Left cardiac atrium (tissue), 4 donors: ENCODE data around the gene CTCFL. TPM values are rescaled to one million over a fixed set of nuclear protein-coding genes. Genes with fewer than 3 reads are reported as not detected.

Experiments used
- ATAC-seq, 2 donors: fragments of 200-7000 bp; cut with Tn5 transposase; one replicate each; pipeline ENCODE4 v1.9.1; 2020; ENCODE audit warnings: mild to moderate bottlenecking in 2 of 2, moderate library complexity in 2 of 2
- DNase-seq: peaks from one replicate; pipeline ENCODE4 v3.0.0-alpha.2; 2020
- intact Hi-C, 2 donors: fragments of 100-400 bp; cut with DNase I; formaldehyde crosslinking; loops; one replicate each; pipeline versions ENCODE4 v1.14.1 to v1.15.1; 2022 to 2023
- total RNA-seq, 2 donors: library from RNA; stranded (reverse); fragmentation: NEBNext Ultra II Directional; extraction: Animal tissue kit (Norgen Biotek cat#: 25700); gene quantifications; one replicate each; pipeline ENCODE4 v1.2.1, GENCODE V29; 2021
- donor health status: DM: no; HTN: yes; CAD: no.
- donor health status: DM: no; HTN: yes; CAD: no; lungs with severe emphysema.
- donor health status: DM: yes; HTN: yes; CAD: no.
- donor health status: Dilated cardiomyopathy.

Gene CTCFL
- total RNA-seq, 2 donors from 2014 or later: not detected

- ATAC-seq (peak; percentile 6 to 33), DNase-seq (no peak)
- intact Hi-C loops: no loop called here
Observed at GRCh38 chr20:57457243-57458095, 67.5 kb downstream of the CTCFL start.

- ATAC-seq: no peak
- DNase-seq: no peak
- intact Hi-C loops: no loop called here
Observed at GRCh38 chr20:57456116-57456515, 68.8 kb downstream of the CTCFL start.

GRCh38 chr20:57455386-57455785, 69.6 kb downstream of the CTCFL start:
- ATAC-seq: no peak
- intact Hi-C loops: no loop called here
- no peak for DNase-seq

GRCh38 chr20:57451795-57452661, 72.9 kb downstream of the CTCFL start:
- ATAC-seq (peak; percentile 33 to 34), DNase-seq (no peak)
- intact Hi-C loops: no loop called here

- intact Hi-C loops: no loop called here
Observed at GRCh38 chr20:57451431-57451794, 73.5 kb downstream of the CTCFL start.

GRCh38 chr20:57450931-57451330, 74.0 kb downstream of the CTCFL start:
- intact Hi-C loops: no loop called here
- DNase-seq: no peak
- ATAC-seq: no peak

More at GRCh38 chr20:57451431-57451794, 73.5 kb downstream of the CTCFL start:
- ATAC-seq: no peak
- DNase-seq: no peak

- peak; percentile 62 for DNase-seq
- intact Hi-C loops: no loop called here
- peak; percentile 53 to 64 for ATAC-seq
Observed at GRCh38 chr20:57450419-57450818, 74.5 kb downstream of the CTCFL start.

GRCh38 chr20:57449398-57450354, 75.3 kb downstream of the CTCFL start:
- DNase-seq (no peak), ATAC-seq (no peak)
- intact Hi-C loops: no loop called here

GRCh38 chr20:57448764-57449354, 76.1 kb downstream of the CTCFL start:
- DNase-seq: no peak
- intact Hi-C loops: no loop called here
- no peak for ATAC-seq

Other genes with a start within 250 kb of the CTCFL start
- gene SPO11, start 195.3 kb downstream of the CTCFL start, total RNA-seq: not detected
- gene RAE1, start 173.9 kb downstream of the CTCFL start, total RNA-seq: 10 to 100 TPM; 14.3 to 14.5 TPM
- 100 to 1,000 TPM in 1 of 2 donors, 10 to 100 TPM in 1; 78.6 to 101 TPM for gene RBM38, start 133.7 kb downstream of the CTCFL start, total RNA-seq
- gene PCK1, start 36.0 kb upstream of the CTCFL start, total RNA-seq: 10 to 100 TPM; 21.6 to 72.2 TPM
- under 1 TPM in 1 of 2 donors, not detected in 1; 0.47 TPM for gene ZBP1, start 95.3 kb upstream of the CTCFL start, total RNA-seq
- 10 to 100 TPM; 28.3 to 60.3 TPM for gene PMEPA1, start 184.9 kb upstream of the CTCFL start, total RNA-seq